Hepatocyte (in vitro differentiated cells): Measurements from ENCODE around the gene ZBTB32. TPM values are rescaled to one million over a fixed set of nuclear protein-coding genes. Genes with fewer than 3 reads are reported as not detected.
A peak's percentile ranks its signal among the peaks of the same experiment; 100 is the strongest.

ENCODE experiments used
- DNase-seq: peaks from one replicate; pipeline ENCODE4 v3.0.0-alpha.2; 2016; ENCODE audit warnings: low spot score
- H2AFZ ChIP-seq: fragments of 200-600 bp; sonication (generic); 2 replicates; pipeline ENCODE4 v1.6.0; 2016; ENCODE audit warnings: antibody characterized with exemption, mild to moderate bottlenecking
- H3K27ac ChIP-seq: fragments of 200-600 bp; sonication (generic); 2 replicates; pipeline ENCODE4 v1.5.1; 2016; ENCODE audit warnings: mild to moderate bottlenecking
- H3K27me3 ChIP-seq: fragments of 200-600 bp; sonication (generic); 2 replicates; pipeline ENCODE4 v1.6.1; 2016
- H3K36me3 ChIP-seq: fragments of 200-600 bp; sonication (generic); replicated peaks from 2 replicates; pipeline ENCODE4 v1.5.1; 2016; ENCODE audit warnings: low read depth; ENCODE audit not compliant: insufficient read depth
- H3K4me1 ChIP-seq: fragments of 200-600 bp; sonication (generic); 2 replicates; pipeline ENCODE4 v1.5.1; 2016; ENCODE audit warnings: mild to moderate bottlenecking, moderate library complexity; ENCODE audit not compliant: insufficient read depth
- H3K4me2 ChIP-seq: fragments of 200-600 bp; sonication (generic); 2 replicates; pipeline ENCODE4 v1.6.0; 2016
- H3K4me3 ChIP-seq: fragments of 200-600 bp; sonication (generic); 2 replicates; pipeline ENCODE4 v1.5.1; 2016; ENCODE audit warnings: mild to moderate bottlenecking
- H3K79me2 ChIP-seq: fragments of 200-600 bp; sonication (generic); 2 replicates; pipeline ENCODE4 v1.6.0; 2017; ENCODE audit warnings: mild to moderate bottlenecking
- H3K9me2 ChIP-seq: fragments of 200-600 bp; sonication (generic); replicated peaks from 2 replicates; pipeline ENCODE4 v1.6.0; 2017; ENCODE audit warnings: mild to moderate bottlenecking; ENCODE audit not compliant: insufficient read depth
- H3K9me3 ChIP-seq: fragments of 200-600 bp; sonication (generic); 2 replicates; pipeline ENCODE4 v1.5.1; 2016; ENCODE audit warnings: low read depth, mild to moderate bottlenecking
- H4K20me1 ChIP-seq: fragments of 200-600 bp; sonication (generic); 2 replicates; pipeline ENCODE4 v1.6.0; 2016; ENCODE audit warnings: mild to moderate bottlenecking; ENCODE audit not compliant: insufficient read depth, poor library complexity, severe bottlenecking
- CTCF ChIP-seq: fragments of 200-600 bp; sonication (generic); IDR thresholded peaks from 2 replicates; pipeline ENCODE4 v1.5.1; 2016; ENCODE audit warnings: antibody characterized with exemption, mild to moderate bottlenecking; ENCODE audit not compliant: poor library complexity
- EZH2 ChIP-seq: fragments of 200-600 bp; sonication (generic); IDR thresholded peaks from 2 replicates; pipeline ENCODE4 v1.6.1; 2016; ENCODE audit warnings: antibody characterized with exemption, mild to moderate bottlenecking, borderline replicate concordance
- EZH2phosphoT487 ChIP-seq: fragments of 200-600 bp; sonication (generic); IDR thresholded peaks from one replicate; pipeline ENCODE4 v1.6.1; 2018; ENCODE audit warnings: antibody characterized with exemption, mild to moderate bottlenecking, low read depth, moderate library complexity; ENCODE audit not compliant: unreplicated experiment, severe bottlenecking
- WGBS: methylation state at CpG from one replicate; pipeline ENCODE4 v1.1.6; 2016; ENCODE audit warnings: low lambda C conversion rate; ENCODE audit errors: missing lambda C conversion rate; 5-methylcytosine and 5-hydroxymethylcytosine counted together
- polyA plus RNA-seq: library from polyadenylated mRNA; unstranded; fragments of >200 nt; fragmentation: Nextera tagmentation; extraction: Ambion mirVana; gene quantifications from 2 replicates; pipeline ENCODE4 v1.2.1, GENCODE V29; 2016
- total RNA-seq: library from RNA; depleted of rRNA; stranded (reverse); fragments of >200 nt; gene quantifications from 2 replicates; pipeline ENCODE4 v1.2.3, GENCODE V29; 2014

ZBTB32 gene
- total and polyA plus RNA-seq, 2 experiments from 2014 or later: 0.11 TPM; not detected in 1

GRCh38 chr19:35753634-35754369 is 49.4 kb downstream of the ZBTB32 start:
- Histone ChIP-seq H3K9me3 (no peaks in the 10 kb centered on the region), H3K4me3 (no peak overlapping the region), H3K79me2 (peaks cover 21% of the 10 kb centered on the region), H3K27me3 (peaks cover 2% of the 10 kb centered on the region), H3K4me1 (peaks cover 30% of the 10 kb centered on the region), H4K20me1 (no peaks in the 10 kb centered on the region), H3K9me2 (no peaks in the 10 kb centered on the region), H3K36me3 (no peaks in the 10 kb centered on the region), H2AFZ (no peak overlapping the region), H3K27ac (no peak overlapping the region), H3K4me2 (no peak overlapping the region)
- no peak for DNase-seq
- WGBS: 93% methylated on average over 19 of the region's 20 CpGs
- TF ChIP-seq CTCF: no peak
- TF ChIP-seq EZH2: no peak
- no peak for TF ChIP-seq EZH2phosphoT487

- Histone ChIP-seq H3K9me2 (no peaks in the 10 kb centered on the region), H3K4me1 (peaks cover 28% of the 10 kb centered on the region), H3K4me2 (peak overlapping the region; percentile 74), H4K20me1 (no peaks in the 10 kb centered on the region), H3K36me3 (no peaks in the 10 kb centered on the region), H2AFZ (no peak overlapping the region), H3K4me3 (no peak overlapping the region), H3K27ac (peak overlapping the region; percentile 97), H3K9me3 (no peaks in the 10 kb centered on the region), H3K79me2 (peaks cover 23% of the 10 kb centered on the region), H3K27me3 (peaks cover 2% of the 10 kb centered on the region)
- WGBS: 93% methylated on average over 10 of the region's 13 CpGs
- TF ChIP-seq EZH2 (no peak), CTCF (no peak)
- DNase-seq: no peak
These were observed 50.2 kb downstream of the ZBTB32 start for GRCh38 chr19:35754370-35755130.

GRCh38 chr19:35755131-35755549 is 50.8 kb downstream of the ZBTB32 start:
- Histone ChIP-seq H2AFZ (no peak overlapping the region), H3K27me3 (peaks cover 2% of the 10 kb centered on the region), H3K9me2 (no peaks in the 10 kb centered on the region), H3K4me1 (peaks cover 28% of the 10 kb centered on the region), H3K4me2 (peak overlapping the region; percentile 74), H3K36me3 (no peaks in the 10 kb centered on the region), H3K9me3 (no peaks in the 10 kb centered on the region), H3K4me3 (no peak overlapping the region), H3K79me2 (peaks cover 23% of the 10 kb centered on the region), H4K20me1 (no peaks in the 10 kb centered on the region), H3K27ac (peak overlapping the region; percentile 97)
- WGBS: 54% methylated on average over 17 of the region's 17 CpGs
- no peak for TF ChIP-seq CTCF
- TF ChIP-seq EZH2: no peak
- TF ChIP-seq EZH2phosphoT487: no peak
- no peak for DNase-seq
